Activated CD4-positive, CD25-positive, alpha-beta regulatory T cell (primary cell): ENCODE measurements around the gene OBSCN.

ENCODE experiments used
- DNase-seq, 4 experiments: peaks; one replicate each; lab custom pipeline; 2025; lab: John Stamatoyannopoulos, UW

The OBSCN gene

GRCh38 chr1:228278432-228278941 is 70.6 kb downstream of the OBSCN start:
- no peak for DNase-seq

DNA sequence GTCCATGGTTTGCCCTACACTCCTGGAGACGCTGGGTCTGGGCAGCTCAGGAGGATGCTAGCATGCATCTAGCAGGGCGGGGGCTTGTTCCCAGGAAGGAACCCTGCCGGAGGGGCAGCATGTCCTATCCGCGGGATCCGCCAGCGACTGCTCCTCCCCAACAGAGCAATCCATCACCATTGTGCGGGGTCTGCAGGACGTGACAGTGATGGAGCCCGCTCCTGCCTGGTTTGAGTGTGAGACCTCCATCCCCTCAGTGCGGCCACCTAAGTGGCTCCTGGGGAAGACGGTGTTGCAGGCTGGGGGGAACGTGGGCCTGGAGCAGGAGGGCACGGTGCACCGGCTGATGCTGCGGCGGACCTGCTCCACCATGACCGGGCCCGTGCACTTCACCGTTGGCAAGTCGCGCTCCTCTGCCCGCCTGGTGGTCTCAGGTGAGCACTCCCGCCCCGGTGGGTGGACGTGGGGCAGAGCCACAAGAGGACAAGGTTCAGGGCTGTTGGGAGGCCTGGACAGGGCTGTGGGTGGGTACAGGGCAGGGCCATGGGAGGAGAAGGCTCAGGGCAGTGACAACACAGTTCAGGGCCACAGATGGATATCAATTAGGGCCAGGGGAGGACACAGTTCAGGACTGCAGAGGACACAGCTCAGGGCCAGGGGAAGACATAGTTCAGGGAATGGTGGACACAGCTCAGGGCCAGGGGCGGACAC is 71.3 kb downstream of the OBSCN start:
- DNase-seq, result no peak

- no peak for DNase-seq
These were observed 71.9 kb downstream of the OBSCN start for GRCh38 chr1:228279722-228280105.

GRCh38 chr1:228280106-228280901 is 72.5 kb downstream of the OBSCN start:
- DNase-seq, result no peak

DNA sequence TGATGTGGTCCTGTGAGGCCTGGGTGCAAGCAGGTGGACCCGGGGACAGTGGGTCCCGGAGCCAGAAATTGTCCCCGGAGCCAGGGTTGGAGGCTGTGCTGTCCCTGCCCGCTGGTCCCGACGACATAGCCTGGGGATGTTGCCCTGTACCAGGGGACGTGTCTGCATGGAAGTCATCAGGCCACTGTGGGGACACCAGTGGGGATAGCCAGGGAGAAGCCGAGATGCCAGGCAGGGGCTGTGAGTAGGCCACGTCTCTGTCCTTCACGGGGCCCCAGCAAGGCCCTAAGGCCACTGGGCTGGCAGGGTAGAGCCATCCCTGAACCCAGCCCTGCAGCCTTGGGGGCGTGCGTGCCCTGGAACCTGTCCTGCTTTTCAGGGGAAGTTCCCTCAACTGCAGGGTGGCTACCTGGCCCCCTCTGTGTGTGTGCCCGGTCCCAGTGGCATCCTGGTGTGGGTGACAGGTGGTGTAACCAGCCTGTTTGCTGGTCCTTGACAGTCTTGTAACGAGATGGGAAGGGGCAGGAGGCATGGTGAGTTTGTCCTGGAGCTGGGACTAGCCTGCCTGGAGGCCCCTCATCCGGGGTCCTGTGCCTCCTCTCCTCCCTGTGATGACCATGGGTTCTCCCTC is 73.2 kb downstream of the OBSCN start:
- DNase-seq, result no peak

DNA sequence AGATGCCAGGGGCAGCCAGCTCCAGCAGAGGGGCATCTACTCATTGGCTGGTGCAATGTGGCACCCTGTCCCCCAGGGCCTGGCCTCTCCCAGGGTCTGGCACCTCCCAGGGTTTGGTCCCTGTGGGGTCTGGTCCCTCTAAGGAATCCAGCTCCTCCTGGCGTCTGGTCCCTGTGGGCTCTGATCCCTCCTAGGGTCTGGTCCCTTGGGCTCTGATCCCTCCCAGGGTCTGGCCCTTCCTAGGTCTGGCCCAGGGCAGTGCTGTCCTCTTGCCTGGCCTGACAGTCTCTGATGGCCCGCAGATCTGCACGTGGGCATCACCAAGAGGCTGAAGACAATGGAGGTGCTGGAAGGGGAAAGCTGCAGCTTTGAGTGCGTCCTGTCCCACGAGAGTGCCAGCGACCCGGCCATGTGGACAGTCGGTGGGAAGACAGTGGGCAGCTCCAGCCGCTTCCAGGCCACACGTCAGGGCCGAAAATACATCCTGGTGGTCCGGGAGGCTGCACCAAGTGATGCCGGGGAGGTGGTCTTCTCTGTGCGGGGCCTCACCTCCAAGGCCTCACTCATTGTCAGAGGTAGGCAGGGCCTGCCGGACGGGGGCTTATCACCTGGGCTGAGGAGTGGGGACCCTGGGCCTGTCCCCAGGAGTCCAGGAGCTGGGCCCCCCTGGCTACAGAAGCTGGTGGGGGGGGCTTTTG is 73.9 kb downstream of the OBSCN start:
- no peak for DNase-seq

DNA sequence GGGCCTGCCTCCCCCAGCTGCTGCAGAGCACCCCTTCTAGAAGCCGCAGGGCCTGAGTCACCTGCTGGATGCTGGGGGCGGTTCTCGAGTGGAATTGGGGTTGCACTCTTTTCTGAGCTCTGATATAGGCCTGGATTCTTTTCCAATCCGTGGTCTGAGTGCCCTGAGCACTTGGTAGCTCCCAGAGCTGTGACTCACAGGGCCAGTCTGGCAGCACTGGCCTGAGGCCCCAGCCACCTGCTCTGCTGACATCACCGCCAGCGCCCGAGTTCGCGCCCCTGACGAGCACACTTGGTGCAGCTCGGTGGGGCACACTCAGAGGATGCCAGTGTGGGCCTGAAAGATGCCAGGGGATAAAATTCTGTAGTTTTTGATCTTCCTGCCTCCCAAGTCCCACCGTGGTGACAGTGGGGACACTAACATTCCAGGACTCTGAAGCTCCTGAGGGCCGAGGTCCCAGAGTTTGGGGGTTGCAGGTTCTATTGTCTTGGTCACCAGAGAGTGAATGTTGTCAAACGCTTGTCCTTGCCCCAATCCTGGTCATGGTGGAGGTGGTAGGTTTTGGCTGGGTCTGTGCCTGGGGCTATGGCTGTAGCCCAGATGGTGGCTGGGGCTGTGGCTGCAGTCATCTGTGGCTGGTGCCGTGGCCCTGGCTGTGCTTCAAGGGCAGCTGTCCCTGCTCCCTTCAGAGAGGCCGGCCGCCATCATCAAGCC is 74.6 kb downstream of the OBSCN start:
- no peak for DNase-seq

DNA sequence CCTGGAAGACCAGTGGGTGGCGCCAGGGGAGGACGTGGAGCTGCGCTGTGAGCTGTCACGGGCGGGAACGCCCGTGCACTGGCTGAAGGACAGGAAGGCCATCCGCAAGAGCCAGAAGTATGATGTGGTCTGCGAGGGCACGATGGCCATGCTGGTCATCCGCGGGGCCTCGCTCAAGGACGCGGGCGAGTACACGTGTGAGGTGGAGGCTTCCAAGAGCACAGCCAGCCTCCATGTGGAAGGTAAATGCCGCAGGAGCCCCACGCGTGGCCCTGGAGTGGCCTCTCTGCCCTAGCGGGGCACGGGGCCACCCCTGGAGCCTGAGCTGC is 75.2 kb downstream of the OBSCN start:
- DNase-seq, result no peak

GRCh38 chr1:228283476-228284147 is 75.8 kb downstream of the OBSCN start:
- DNase-seq, result no peak

DNA sequence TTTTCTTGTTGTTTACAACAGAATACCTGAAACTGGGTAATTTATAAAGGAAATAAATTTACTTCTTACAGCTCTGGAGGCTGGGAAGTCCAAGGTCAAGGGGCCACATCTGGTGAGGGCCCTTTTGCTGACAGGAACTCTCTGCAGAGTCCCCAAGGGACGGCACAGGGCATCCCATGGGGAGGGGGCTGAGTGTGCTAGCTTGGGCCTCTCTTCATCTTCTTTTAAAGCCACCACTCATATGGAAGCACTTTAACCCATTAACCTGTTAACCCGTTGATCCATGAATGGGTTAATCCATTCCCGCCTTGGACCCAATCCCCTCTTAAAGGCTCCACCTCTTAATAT is 76.3 kb downstream of the OBSCN start:
- no peak for DNase-seq

DNA sequence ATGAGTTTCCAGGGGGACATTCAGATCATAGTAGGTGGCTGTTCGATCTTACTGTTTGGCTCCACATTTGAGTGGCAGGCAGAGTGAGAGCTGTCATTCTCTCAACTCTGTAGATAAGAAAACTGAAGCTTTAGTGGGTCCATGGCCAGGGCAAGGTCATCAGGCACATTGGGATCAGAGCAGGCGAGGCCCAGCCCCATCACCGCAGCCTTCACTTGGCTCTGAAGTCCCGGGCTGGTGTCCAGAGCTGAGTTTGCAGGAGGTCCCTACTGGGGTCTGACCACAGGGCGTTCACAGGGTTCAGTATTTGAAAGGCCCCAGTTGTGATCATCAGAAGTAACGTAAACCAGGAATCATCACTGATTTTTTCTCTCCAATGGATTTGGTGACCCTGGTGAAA is 76.7 kb downstream of the OBSCN start:
- no peak for DNase-seq

- DNase-seq, result no peak
These were observed 78.0 kb downstream of the OBSCN start for GRCh38 chr1:228285661-228286504.

- no peak for DNase-seq
These were observed 78.9 kb downstream of the OBSCN start for GRCh38 chr1:228286505-228287417.

GRCh38 chr1:228287541-228288425 is 79.9 kb downstream of the OBSCN start:
- no peak for DNase-seq

GRCh38 chr1:228288536-228289238 is 80.8 kb downstream of the OBSCN start:
- no peak for DNase-seq

DNA sequence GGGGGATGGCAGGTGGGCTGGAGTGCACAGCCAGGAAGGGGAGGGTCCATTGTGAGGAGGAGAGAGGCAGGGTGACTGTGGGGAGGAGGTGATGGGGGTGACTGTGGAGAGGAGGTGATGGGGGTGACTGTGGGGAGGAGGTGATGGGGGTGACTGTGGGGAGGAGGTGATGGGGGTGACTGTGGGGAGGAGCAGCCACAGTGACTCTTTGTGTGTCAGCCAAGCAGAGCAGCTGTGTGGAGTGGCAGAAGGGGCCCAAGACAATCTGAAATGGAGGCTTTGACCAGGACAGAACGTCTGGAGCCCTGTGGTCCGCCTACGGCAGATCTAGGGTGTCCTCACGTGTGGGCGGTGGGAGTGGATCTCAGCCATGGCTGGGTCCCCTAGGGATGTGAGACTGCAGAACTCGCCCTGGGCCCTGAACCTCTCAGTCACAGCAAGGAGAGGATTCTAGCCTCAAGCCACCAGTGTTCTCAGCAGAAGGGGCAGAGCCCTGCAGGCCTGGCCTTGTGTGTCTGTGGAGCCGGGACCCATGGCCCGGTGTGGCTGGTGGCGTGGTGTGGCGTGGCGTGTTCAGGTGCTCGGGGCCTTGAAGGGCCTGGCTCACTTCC is 81.5 kb downstream of the OBSCN start:
- no peak for DNase-seq
